ENCODE data around the gene F9. TPM values are rescaled to one million over a fixed set of nuclear protein-coding genes. Genes with fewer than 3 reads are reported as not detected.

Gene F9
- total RNA-seq, result not detected

DNA sequence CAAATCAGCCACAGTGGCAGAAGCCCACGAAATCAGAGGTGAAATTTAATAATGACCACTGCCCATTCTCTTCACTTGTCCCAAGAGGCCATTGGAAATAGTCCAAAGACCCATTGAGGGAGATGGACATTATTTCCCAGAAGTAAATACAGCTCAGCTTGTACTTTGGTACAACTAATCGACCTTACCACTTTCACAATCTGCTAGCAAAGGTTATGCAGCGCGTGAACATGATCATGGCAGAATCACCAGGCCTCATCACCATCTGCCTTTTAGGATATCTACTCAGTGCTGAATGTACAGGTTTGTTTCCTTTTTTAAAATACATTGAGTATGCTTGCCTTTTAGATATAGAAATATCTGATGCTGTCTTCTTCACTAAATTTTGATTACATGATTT is at the start of gene F9:
F9 (plus strand) TSS at position 190 of the 400 bp plus-strand sequence; CDS start at position 216, 26 bp downstream.
- Histone ChIP-seq H3K9me3 (no peaks in the 10 kb centered on the region), H3K36me3 (no peaks in the 10 kb centered on the region), H3K4me3 (no peak within 1 kb of the TSS), H3K4me1 (no peaks in the 10 kb centered on the region), H3K27me3 (no peaks in the 10 kb centered on the region), H3K27ac (no peak within 1 kb of the TSS)
- no peak for DNase-seq
- TF ChIP-seq CTCF (IDR thresholded peaks at IDR 0.05) (no peak), POLR2A (IDR thresholded peaks at IDR 0.05) (no peak)
- intact Hi-C loops (cut with DNase I; ENCODE audit: low total_unique reads), result no loop called here

GRCh38 chrX:139483699-139484098 is 46.8 kb upstream of the F9 start:
- no peak overlapping the region for H3K27ac ChIP-seq
- H3K36me3 ChIP-seq, result no peaks in the 10 kb centered on the region
- DNase-seq, result no peak
- TF ChIP-seq POLR2A (IDR thresholded peaks at IDR 0.05) (no peak), CTCF (IDR thresholded peaks at IDR 0.05) (no peak)
- H3K4me1 ChIP-seq, result no peaks in the 10 kb centered on the region
- intact Hi-C loops (cut with DNase I; ENCODE audit: low total_unique reads), result no loop called here
- no peak overlapping the region for H3K4me3 ChIP-seq
- peaks cover 0 to 3% of the 10 kb centered on the region in 2 donors for H3K27me3 ChIP-seq
- H3K9me3 ChIP-seq, result no peaks in the 10 kb centered on the region

DNA sequence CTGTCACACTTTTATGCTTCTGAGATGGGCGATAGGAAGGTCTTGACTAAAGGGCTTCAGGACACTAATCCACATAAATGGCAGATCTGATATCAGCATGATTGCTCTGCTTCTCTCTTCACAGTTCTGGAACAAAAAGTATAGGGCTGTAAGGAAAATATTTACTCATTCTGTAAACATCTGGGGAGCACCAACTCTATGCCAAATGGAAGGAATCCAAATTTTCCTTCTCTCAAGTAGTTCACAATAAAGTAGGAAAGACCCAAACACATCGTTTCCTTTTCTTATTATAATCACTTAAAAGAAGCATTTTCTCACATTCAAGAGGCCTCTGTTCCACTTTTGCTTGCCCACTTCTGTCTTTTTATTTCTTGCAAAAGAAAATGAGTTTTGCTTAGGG is 45.9 kb upstream of the F9 start:
- DNase-seq, result no peak
- no peak for TF ChIP-seq POLR2A (IDR thresholded peaks at IDR 0.05)
- TF ChIP-seq CTCF (IDR thresholded peaks at IDR 0.05), result no peak
- peaks cover 0 to 3% of the 10 kb centered on the region in 2 donors for H3K27me3 ChIP-seq
- intact Hi-C loops (cut with DNase I; ENCODE audit: low total_unique reads), result no loop called here
- no peak overlapping the region for H3K27ac ChIP-seq
- no peaks in the 10 kb centered on the region for H3K36me3 ChIP-seq
- no peaks in the 10 kb centered on the region for H3K9me3 ChIP-seq
- H3K4me1 ChIP-seq, result no peaks in the 10 kb centered on the region
- no peak overlapping the region for H3K4me3 ChIP-seq

GRCh38 chrX:139495324-139495723 is 35.2 kb upstream of the F9 start:
- H3K4me3 ChIP-seq, result no peak overlapping the region

GRCh38 chrX:139506333-139506732 is 24.2 kb upstream of the F9 start:
- TF ChIP-seq POLR2A (IDR thresholded peaks at IDR 0.05) (no peak), CTCF (IDR thresholded peaks at IDR 0.05) (no peak)
- intact Hi-C loops (cut with DNase I; ENCODE audit: low total_unique reads), result no loop called here
- Histone ChIP-seq H3K4me3 (no peak overlapping the region), H3K27me3 (no peaks in the 10 kb centered on the region), H3K9me3 (no peaks in the 10 kb centered on the region), H3K4me1 (no peaks in the 10 kb centered on the region), H3K36me3 (no peaks in the 10 kb centered on the region), H3K27ac (no peak overlapping the region)
- no peak for DNase-seq

More at GRCh38 chrX:139495324-139495723, 35.2 kb upstream of the F9 start:
- H3K9me3 ChIP-seq, result no peaks in the 10 kb centered on the region
- intact Hi-C loops (cut with DNase I; ENCODE audit: low total_unique reads), result no loop called here
- no peak for DNase-seq
- no peaks in the 10 kb centered on the region for H3K27me3 ChIP-seq
- no peaks in the 10 kb centered on the region for H3K36me3 ChIP-seq
- no peak overlapping the region for H3K27ac ChIP-seq
- H3K4me1 ChIP-seq, result no peaks in the 10 kb centered on the region
- no peak for TF ChIP-seq CTCF (IDR thresholded peaks at IDR 0.05)
- TF ChIP-seq POLR2A (IDR thresholded peaks at IDR 0.05), result no peak

Data from uterus (tissue), 4 donors.